SK-N-MC (cell line): ENCODE data around the gene MARF1.

ENCODE experiments used
- EZH2 ChIP-seq: fragments of 200-600 bp; sonication (generic); IDR thresholded peaks from one replicate; pipeline ENCODE4 v1.6.1; 2017; ENCODE audit warnings: antibody characterized with exemption
- FOXP2 ChIP-seq: optimal IDR thresholded peaks from 2 replicates; pipeline ENCODE3; 2011; ENCODE audit warnings: mild to moderate bottlenecking, moderate library complexity; ENCODE audit not compliant: insufficient read depth; ENCODE audit errors: extremely low read length, control extremely low read depth
- POLR2AphosphoS5 ChIP-seq: IDR thresholded peaks from 2 replicates; pipeline ENCODE4 v1.6.1; 2012; ENCODE audit warnings: mild to moderate bottlenecking, low read depth, low read length, borderline replicate concordance

DNA sequence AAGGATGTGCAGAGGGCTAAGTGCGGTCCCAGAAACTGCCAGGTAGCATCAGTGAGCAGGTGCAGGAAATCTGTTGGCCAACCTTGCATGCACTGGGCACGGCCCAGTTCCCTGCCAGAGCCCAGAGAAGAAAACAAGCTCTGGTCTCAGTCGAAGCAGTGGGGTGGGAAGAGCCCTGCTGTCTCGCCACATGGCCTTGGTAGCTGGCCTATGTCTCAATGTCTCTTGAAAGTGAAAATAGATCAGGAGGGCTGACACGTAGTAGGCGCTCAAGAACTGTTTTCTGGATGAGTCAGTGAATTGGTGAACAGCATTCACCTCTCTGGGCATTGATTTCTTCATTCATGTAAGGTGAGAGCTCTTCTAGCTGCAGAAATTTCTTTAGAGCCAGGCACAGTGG, 90.4 kb downstream of the MARF1 start:
- no peak for TF ChIP-seq EZH2
- no peak for TF ChIP-seq POLR2AphosphoS5
- no peak for TF ChIP-seq FOXP2
